ENCODE data around the gene PARVG.

PARVG gene

GRCh38 chr22:44181033-44181911, 547 bp downstream of the PARVG start:
- DNase-seq, result no peak

- DNase-seq, result no peak
These were observed 1.3 kb downstream of the PARVG start for GRCh38 chr22:44181912-44182587.

DNA sequence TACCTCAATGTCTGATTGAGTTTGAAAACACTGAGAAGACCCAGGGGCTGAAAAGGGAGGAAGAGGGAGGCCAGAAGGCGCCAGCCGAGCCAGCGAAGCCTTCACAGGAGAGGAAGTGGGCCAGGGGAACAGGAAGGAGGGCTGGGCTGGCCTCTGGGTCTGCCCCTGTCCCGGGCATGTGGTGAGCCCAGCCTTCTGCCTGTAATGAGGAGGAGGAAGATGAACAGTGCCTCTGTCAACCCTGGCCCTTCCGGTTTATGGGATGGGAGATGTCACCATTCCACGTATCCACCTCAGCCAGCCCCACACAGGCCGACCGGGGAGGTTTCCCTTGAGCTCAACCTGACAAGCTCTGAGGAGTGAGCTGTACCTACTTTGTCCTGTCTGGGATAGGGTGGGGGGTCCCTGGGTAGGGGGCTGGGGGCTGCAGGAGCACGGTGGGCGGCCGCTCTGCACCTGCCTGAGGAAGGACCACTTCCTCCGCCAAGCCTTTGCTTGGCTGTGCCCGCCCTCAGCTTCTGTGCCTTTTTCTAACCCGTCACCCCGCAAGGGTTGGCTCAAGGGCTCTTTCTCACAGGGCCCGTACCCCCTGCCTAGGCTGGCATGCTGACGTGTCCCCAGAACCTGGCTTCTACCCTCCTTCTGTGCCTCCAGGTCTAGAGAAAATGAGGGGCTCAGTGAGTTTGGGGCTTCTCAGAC, 2.0 kb downstream of the PARVG start:
- no peak for DNase-seq

DNA sequence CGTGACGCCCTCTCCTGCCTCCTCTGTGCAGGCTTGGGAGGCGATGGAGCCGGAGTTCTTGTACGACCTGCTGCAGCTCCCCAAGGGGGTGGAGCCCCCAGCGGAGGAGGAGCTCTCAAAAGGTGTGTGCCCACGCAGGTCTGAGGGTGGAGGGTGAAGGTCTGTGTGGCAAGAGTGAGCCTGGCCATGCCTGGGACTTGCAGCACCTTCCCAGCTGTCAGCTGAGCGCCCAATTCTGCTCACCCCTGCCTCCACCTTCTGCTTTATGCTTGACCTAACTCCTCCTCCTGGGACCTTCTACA, 2.5 kb downstream of the PARVG start:
- DNase-seq, result no peak

GRCh38 chr22:44184006-44184405, 3.3 kb downstream of the PARVG start:
- DNase-seq, result no peak

DNA sequence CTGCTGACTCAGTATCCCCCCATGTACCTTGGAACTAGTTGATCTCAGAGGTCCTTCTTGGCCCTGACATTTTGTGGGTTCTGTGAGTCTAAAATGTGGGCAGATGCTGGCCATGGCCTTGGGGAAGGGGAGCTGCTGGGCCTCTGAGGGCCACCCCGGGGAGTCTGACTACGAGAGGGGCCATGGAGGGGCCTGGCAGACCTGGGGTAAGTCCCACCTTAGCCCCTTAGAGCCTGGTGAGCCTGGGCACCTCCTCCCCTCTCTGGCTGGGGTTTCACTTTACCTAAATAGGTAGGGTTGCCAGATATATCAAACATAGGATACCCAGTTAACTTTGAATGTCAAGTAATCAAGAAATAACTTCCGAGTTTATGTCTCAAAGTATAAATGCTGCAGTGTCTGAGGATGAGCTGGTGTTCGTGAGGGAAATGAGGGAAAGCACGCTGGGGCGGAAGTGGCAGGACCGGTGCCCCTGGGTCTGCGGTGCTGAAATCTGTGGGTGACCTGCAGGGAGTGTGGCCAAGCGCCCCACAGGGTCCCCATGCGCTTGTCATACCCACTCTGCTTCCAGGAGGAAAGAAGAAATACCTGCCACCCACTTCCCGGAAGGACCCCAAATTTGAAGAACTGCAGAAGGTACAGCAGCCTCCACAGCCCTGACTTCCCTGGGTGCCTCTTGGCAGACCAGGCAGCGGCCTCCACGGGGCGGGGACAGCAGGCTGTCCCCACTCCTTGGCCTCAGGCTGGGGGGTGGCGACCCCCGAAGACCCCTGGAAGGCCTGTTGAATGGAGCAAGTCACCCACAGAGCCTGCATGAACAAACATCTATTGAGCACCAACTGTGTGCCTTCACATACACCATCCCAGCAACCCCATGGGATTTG, 4.8 kb downstream of the PARVG start:
- DNase-seq, result no peak

- DNase-seq, result no peak
These were observed 5.4 kb downstream of the PARVG start for GRCh38 chr22:44186121-44186510.

- no peak for DNase-seq
These were observed 6.0 kb downstream of the PARVG start for GRCh38 chr22:44186737-44187136.

- no peak for DNase-seq
These were observed 7.0 kb downstream of the PARVG start for GRCh38 chr22:44187652-44188230.

- DNase-seq, result no peak
These were observed 7.6 kb downstream of the PARVG start for GRCh38 chr22:44188316-44188715.

GRCh38 chr22:44188986-44189630, 8.4 kb downstream of the PARVG start:
- DNase-seq, result no peak

DNA sequence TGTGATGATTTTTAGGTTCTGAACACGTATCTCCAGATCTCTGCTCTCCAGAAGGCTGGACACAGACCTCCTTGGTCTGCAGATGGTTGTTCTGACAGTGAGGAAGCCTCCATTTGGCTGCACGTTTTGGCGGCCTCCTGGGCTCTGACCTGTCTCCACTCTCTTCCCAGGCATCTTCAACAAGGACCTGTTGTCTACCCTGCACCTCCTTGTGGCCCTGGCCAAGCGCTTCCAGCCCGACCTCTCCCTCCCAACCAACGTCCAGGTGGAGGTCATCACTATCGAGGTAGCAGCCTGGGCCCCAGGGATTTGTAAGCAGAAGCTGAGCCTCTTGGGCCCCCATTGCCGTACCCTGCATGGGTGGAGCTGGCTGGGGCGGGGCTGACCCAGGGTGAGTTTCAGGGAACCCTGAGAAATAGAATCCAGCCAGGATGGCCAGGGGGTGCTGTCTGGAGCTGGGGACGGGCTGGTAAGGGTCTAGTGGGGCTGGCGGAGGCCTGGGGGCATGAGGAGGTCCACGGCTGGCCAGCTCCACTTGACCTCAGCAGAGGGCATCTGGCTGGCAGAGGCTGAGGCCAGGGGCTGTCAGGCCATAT, 9.8 kb downstream of the PARVG start:
- DNase-seq, result no peak

GRCh38 chr22:44191036-44191454, 10.3 kb downstream of the PARVG start:
- DNase-seq, result no peak

DNA sequence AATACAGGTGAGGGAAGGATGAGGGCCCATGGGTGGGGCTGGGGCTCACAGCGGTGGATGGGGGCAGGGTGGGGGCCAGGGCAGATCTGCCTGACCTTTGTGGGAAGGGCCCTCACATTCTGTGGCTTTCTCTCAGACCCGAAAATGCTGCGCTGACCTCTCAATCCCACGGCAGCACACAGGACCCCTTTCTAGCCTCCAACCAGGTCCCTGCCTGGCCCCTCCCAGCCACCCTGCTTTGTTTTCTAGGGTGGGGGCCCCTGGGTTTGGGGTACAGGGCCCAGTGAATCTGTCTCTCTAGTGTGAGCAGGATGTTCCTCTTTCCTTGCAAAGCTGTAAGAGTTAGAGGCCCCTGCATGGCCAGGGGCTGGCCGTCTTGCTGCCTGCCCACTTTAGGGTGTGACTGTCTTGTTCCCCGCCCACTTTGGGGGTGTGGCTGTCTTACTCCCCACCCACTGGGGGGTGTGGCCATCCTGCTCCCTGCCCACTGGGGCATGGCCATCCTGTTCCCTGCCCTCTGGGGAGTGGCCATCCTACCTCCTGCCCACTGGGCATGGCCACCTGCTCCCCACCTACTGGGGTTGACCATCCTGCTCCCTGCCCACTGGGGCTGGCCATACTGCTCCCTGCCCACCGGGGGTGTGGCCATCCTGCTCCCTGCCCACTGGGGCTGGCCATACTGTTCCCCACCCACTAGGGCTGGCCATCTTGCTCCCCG, 11.5 kb downstream of the PARVG start:
- DNase-seq, result no peak

DNA sequence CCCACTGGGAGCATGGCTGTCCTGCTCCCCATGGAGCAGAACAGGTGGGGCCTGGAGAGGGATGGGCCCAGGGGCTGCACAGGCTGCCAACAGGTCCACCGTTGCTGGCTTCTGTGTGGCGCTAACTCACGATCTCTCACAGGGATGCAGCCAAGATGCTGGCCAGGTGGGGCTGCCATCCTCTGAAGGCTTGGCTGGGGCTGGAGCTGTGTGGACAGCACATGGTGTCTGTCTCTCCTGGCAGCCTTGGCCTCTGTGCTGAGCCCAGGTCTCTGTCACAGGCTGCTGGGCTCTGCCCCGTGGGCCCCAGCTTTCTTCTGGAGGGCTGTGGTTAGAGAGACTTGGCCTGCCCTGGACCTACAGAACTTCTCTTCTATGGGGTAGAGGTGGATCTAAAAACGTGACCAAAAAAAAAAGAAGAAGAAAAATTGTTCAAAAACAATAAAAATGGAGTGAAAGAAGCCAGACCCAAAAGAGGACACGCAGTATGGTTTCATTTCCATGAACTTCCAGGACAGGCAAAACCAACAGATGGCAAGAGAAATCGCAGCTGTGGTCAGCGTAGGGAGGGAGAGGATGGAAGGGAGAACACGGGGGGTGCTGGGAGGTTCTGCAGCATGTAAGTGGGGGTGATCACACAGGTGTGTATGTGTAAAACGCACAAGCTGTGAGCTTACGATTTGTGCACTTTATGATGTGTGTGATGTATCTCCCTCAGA, 12.2 kb downstream of the PARVG start:
- no peak for DNase-seq

- no peak for DNase-seq
These were observed 12.8 kb downstream of the PARVG start for GRCh38 chr22:44193535-44193891.

- DNase-seq, result no peak
These were observed 13.8 kb downstream of the PARVG start for GRCh38 chr22:44194569-44194968.

GRCh38 chr22:44195189-44195871, 14.6 kb downstream of the PARVG start:
- DNase-seq, result no peak

- DNase-seq, result no peak
These were observed 15.5 kb downstream of the PARVG start for GRCh38 chr22:44196241-44196640.

GRCh38 chr22:44196731-44197131, 16.0 kb downstream of the PARVG start:
- no peak for DNase-seq
